GM19468 (cell line): ENCODE measurements around the gene SLC25A27.

Source experiments
- ATAC-seq: cut with Tn5 transposase; IDR thresholded peaks from one replicate; pipeline ENCODE4 v1.9.1; 2021; ENCODE audit warnings: mild to moderate bottlenecking, moderate library complexity, moderate number of reproducible peaks; ENCODE audit not compliant: unreplicated experiment; ENCODE audit errors: extremely low read depth

Gene SLC25A27

DNA sequence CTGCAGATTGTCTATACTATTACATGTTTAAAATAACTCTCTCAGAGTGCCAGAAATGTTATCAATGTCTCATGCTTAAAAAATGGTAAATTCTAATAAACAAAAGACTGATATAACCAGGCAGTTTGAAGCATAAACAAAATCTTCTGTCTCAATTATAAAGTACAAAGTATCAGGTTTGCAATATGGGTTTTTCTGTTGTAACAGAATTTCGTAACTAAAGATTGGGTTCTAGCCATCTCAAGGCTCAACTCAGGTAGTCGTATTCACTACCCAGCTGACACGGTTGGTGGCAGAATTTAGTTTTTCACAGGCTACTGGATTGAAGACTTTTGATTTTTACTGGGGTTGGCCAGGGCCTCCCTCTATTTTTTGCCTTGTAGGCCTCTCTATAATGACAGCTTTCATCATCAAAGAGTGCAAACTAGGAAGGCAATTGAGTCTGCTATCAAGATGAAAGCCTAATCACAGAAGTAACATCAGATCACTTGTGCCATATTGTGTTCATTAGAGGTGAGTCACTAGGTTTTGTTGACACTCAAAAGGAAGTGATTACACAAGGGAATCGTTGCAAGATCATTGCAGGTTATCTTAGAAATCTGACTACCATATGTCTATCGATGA is 3.8 kb upstream of the SLC25A27 start:
- ATAC-seq: no peak

DNA sequence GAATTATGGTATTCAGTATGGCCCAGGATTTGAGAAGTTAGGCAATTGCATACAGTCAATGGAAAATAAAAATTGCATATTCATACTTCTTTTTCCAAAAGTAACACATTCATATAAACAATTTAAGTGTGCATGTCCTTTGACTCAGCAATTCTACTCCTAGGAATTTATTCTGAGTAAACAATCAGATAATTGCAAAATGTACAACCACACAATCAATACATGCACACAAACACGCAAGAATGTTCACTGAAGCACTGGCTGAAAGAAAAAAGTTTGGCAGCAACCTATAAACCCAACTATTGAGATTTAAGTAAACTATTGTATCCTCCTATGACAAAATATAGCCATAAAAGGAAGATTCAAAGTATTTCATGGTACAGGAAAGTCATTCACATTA is 1.8 kb upstream of the SLC25A27 start:
- ATAC-seq: no peak

GRCh38 chr6:46651816-46652215 is 959 bp upstream of the SLC25A27 start:
- no peak for ATAC-seq

GRCh38 chr6:46652232-46652602 is 558 bp upstream of the SLC25A27 start:
- ATAC-seq: no peak

GRCh38 chr6:46653439-46654195 is 842 bp downstream of the SLC25A27 start:
- no peak for ATAC-seq

- ATAC-seq: no peak
These were observed 3.0 kb downstream of the SLC25A27 start for GRCh38 chr6:46655803-46656202.

- ATAC-seq: no peak
These were observed 4.9 kb downstream of the SLC25A27 start for GRCh38 chr6:46657642-46658041.

- no peak for ATAC-seq
These were observed 8.7 kb downstream of the SLC25A27 start for GRCh38 chr6:46661483-46661882.

- ATAC-seq: no peak
These were observed 14.6 kb downstream of the SLC25A27 start for GRCh38 chr6:46667377-46667776.

- ATAC-seq: no peak
These were observed 21.6 kb downstream of the SLC25A27 start for GRCh38 chr6:46674410-46674809.

DNA sequence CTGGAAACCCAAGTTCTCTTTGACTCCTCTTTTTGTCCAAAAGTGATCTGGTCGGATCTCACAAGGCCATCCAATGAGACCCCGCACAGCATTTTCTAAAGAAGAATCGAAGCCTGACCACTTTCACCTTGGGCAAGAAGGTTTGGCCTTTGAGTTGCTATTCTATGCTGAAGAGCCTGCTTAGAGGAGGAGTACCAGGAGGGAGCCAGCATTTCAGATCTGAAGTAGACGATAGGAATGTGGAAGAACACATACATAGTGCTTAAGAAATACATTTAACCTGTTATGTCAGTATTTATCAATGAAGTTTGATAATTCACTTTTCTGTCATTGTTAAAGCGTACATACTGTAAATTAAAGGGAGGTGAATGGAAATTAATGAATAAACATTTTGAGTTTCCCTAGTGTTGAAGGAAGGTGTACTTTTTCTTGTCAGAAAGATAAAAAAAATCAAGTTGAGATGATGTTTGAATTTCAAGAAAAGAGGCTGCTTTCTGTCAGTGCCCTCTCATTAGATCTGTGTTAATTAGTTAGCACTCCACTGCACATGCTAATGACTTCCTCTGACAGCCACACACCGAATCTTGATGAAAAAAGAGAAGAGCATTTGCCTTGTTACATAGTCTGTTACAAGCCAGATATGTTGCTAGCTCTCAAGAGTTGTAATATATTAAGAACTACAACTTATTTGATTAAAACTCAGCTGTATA is 24.0 kb downstream of the SLC25A27 start:
- ATAC-seq: no peak

DNA sequence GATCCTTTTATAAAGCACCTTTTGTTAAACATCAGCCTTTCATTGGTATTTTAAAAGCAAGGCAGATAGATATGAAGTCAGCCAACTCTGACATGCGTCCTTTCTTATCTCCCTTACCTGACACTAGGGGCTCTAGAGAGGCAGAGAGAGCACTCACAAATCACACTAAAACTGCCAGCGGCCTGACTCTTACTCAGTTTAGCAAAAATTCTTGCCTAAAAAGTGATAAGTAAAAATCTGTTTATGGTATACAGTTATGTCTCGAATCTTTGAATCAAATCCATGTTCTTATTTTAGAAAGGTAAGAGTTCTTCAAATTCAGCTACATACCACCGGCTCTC is 24.5 kb downstream of the SLC25A27 start:
- ATAC-seq: no peak

DNA sequence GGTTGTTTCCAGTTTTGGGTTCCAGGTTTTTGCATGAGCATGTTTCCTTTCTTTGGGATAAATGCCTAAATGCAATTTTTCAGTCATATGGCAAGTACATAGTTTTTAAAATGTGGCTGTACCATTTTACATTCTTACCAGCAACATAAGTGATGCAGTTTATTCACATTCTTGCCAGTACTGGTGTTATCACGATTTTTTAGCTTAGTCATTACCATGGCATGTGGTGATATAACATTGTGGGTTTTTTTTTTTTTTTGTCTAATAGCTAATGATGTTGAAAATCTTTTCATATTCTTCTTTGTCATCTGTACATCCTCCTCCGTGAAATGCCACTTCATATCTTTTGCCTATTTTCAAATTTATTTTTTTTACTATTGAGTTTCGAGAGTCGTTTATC is 32.0 kb downstream of the SLC25A27 start:
- no peak for ATAC-seq

GRCh38 chr6:46687619-46688097 is 34.9 kb downstream of the SLC25A27 start, which contains the start of gene TDRD6:
Gene TDRD6 (plus strand): TSS chr6:46687885. CDS start chr6:46688129, 244 bp downstream.
- no peak for ATAC-seq

GRCh38 chr6:46688117-46688965 is 35.6 kb downstream of the SLC25A27 start:
- ATAC-seq: no peak

- no peak for ATAC-seq
These were observed 36.2 kb downstream of the SLC25A27 start for GRCh38 chr6:46688966-46689335.

GRCh38 chr6:46689657-46690056 is 36.9 kb downstream of the SLC25A27 start:
- no peak for ATAC-seq

DNA sequence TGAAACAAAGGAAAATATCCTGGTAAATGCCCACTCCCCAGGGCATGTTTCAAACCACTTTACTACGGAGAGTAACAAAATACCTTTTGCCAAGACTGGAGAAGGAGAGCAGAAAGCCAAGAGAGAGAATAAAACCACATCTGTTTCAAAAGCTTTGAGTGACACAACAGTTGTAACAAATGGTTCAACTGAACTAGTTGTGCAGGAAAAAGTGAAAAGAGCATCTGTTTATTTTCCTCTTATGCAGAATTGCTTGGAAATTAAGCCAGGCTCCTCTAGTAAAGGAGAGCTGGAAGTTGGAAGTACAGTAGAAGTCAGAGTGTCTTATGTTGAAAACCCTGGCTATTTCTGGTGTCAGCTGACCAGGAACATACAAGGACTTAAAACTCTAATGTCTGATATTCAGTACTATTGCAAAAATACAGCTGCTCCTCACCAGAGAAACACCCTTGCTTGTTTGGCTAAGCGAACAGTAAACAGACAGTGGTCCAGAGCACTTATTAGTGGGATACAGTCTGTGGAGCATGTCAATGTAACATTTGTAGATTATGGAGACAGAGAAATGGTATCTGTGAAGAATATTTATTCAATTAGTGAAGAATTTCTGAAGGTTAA is 37.5 kb downstream of the SLC25A27 start:
- no peak for ATAC-seq

- ATAC-seq: no peak
These were observed 38.2 kb downstream of the SLC25A27 start for GRCh38 chr6:46690911-46691451.

GRCh38 chr6:46699970-46700369 is 47.2 kb downstream of the SLC25A27 start:
- ATAC-seq: no peak
